ENCODE data around the gene PNLDC1.
"Not testable (repeated sequence)": the region's sequence is repeated elsewhere in the genome, so short reads cannot be mapped to it uniquely, and the experiment has no call there.

PNLDC1 gene

GRCh38 chr6:159860482-159860881 is 60.4 kb downstream of the PNLDC1 start:
- no peak for DNase-seq

- DNase-seq, result no peak
Observed at GRCh38 chr6:159862103-159862502, 62.0 kb downstream of the PNLDC1 start.

DNA sequence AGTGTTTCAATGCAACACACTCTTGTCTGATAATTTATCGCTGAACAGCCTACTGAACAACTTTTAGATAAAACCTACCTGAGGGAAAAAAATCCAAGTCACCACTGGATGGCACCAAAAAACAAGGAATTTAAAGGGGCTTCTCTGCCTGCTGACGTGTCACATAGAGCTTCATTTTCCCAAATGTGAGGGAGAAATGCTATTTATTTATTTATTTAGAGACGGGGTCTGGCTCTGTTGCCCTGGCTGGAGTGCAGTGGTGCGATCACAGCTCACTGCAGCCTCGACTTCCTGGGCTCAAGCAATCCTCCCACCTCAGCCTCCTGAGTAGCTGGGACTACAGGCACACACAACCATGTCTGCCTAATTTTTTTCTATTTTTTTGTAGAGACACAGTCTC is 63.3 kb downstream of the PNLDC1 start:
- not testable (repeated sequence) for DNase-seq

DNA sequence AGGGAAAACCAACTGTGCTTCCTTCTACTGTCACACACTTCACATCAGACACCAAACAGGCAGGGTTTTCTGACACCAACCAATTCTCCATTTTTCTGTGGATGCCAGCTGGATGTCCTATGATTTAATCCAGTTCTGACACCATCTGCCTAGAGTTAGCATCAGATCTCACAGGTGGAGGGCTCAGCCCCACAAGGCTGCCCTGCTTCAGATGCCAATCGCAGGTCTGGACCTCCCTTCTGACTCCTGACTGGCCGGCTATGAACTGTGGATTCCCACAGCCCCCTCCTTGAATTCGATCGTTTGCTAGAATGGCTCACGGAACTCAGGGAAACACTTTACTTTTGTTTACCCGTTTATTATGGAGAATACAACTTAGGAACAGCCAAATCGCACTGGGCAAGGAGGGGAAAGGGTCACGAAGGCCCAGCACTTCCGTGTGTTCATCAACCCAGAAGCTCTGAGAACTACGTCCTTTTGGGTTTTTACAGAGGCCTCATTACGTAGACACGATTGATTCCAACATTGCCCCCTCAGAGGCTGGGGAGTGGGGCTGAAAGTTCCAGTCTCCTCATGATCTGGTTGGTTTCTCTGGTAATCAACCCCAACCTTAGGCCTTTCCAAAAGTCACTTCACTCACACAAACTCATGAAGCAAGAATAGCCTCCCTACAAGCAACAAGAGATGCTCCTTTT is 65.3 kb downstream of the PNLDC1 start:
- DNase-seq, result no peak

- DNase-seq, result no peak
Observed at GRCh38 chr6:159866286-159867247, 66.5 kb downstream of the PNLDC1 start.
